HG03342 (cell line): ENCODE measurements around the gene COMMD4.
"Not testable (repeated sequence)": the region's sequence is repeated elsewhere in the genome, so short reads cannot be mapped to it uniquely, and the experiment has no call there.

ENCODE experiments used
- ATAC-seq: cut with Tn5 transposase; IDR thresholded peaks from one replicate; pipeline ENCODE4 v1.9.1; 2021; ENCODE audit warnings: mild to moderate bottlenecking, moderate library complexity; ENCODE audit not compliant: unreplicated experiment

Gene COMMD4

DNA sequence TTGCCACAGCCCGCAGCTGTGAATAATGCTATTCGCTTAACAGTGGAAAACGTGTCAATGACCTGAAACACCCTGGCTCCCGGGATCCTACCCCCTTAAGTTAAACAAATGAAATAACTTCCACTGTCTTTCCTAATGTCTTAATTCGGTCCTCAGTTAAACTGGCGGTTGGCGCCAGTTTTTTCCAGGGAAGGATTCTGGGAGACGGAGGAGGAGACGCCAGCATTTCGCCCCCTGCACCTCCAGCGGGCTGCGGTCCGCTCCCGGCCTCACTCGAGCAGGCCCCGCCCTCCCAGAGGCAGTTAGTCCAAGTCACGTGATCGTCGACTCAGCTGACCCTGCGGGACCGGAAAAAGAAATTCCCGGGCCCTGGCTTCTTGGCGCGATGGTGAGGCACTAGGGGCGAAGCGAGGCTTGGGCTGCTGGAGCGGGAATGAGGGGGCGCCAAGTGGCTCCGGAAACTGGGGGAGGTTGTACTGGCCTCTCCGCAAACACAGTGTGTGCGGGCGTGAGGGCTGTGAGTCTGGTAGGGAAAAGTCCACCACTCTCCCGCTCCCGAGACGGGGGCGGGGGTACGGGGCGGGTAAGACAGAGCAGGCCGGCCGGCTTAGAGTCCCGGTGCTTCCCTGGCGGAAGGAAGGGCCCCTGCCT lies at the start of gene COMMD4:
COMMD4 (plus strand) TSS at position 359 of the 651 bp plus-strand sequence; CDS start at position 386, 27 bp downstream.
- peak; percentile 59 for ATAC-seq

- not testable (repeated sequence) for ATAC-seq
Observed at GRCh38 chr15:75293660-75294059, 42.2 kb upstream of the COMMD4 start.

DNA sequence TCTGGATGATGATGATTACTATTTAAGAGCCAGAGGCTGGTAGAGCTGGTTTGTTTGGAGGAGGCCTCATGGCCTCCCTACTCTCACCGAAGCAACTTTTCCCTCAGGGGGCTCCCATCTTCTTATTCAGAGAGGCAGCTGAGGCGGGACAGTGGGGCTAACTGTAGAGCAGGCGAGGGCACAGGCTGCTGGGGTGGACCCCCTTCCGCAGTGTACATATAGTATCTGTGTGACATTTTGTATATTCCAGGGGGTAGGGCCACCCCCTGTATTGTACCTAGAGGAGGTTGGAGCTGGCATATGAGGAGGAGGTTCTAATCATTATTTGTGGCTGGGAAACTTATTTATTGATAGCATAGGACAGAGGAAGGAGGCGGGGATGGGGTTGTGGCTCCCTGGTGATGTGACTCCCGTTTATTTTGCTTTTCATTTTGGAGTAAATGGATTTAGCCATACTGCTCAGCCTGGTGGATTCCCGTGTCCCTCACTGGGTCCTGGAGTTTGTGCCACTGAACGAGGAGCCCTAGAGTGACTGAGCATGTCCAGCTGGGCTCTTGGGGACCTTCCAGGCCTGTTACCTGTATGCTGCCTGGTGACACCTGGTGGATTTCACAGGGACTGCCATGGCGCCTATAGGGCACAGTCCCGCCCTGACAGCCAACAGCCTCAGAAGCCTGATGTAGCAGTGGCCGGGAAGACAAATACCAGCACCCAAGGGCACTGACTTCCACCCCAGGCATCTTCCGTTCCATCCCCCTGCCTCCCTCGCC lies 37.1 kb upstream of the COMMD4 start:
- ATAC-seq, result not testable (repeated sequence)

DNA sequence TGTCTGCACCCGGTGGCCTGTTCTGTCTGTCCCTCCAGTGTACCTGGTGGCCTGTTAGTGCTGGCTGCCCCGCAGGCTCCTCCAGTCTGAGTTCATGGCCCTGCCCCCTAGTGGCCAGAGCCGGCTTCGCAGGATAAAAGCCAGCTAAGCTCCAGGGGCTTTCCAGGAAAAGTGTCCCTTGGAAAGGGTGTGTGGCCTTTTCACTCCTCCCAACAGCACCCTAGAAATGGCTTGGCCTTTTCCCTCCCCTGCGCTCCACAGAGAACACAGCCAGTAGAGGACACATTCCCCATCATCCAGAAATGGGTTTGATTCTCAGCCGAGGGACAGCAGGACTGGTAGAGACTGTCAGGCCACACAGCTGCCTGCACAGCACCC lies 36.6 kb upstream of the COMMD4 start:
- not testable (repeated sequence) for ATAC-seq

- not testable (repeated sequence) for ATAC-seq
Observed at GRCh38 chr15:75300026-75300425, 35.8 kb upstream of the COMMD4 start.

GRCh38 chr15:75302318-75302717 lies 33.5 kb upstream of the COMMD4 start:
- no peak for ATAC-seq

DNA sequence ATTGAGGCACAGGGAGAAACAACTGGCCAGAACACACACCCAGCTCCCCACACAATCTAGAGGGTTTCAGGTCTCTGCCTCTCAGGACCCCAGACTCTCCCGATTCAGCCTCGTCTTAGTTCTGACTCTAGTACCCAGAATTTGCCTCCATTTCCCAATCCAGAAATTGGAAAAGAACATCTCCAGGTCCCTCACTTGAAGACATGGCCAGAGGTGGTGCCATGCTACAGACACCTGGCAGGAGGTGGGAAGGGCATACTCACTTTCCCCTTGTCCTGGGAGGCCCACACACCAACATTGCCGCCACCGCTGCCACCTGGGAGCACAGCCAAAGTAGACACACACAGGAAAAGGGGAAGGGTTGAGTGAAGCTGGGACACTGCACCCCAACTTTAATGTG lies 33.1 kb upstream of the COMMD4 start:
- not testable (repeated sequence) for ATAC-seq

DNA sequence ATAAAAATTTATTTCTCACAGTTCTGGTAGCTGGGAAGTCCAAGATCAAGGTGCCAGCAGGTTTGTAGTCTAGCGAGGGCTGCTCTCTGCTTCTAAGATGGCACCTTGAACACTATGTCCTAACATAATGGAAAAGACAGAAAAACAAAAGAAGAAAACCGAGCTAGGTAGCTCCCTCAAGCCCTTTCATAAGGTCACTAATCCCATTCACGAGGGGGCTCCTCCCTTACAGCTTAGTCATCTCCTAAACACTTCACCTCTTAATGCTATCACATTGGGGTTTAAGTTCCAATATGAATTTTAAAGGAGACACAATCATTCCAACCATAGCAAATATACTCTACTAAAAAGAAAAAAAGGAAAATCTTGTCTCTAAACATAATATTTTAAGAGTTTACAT lies 29.7 kb upstream of the COMMD4 start:
- ATAC-seq, result no peak

DNA sequence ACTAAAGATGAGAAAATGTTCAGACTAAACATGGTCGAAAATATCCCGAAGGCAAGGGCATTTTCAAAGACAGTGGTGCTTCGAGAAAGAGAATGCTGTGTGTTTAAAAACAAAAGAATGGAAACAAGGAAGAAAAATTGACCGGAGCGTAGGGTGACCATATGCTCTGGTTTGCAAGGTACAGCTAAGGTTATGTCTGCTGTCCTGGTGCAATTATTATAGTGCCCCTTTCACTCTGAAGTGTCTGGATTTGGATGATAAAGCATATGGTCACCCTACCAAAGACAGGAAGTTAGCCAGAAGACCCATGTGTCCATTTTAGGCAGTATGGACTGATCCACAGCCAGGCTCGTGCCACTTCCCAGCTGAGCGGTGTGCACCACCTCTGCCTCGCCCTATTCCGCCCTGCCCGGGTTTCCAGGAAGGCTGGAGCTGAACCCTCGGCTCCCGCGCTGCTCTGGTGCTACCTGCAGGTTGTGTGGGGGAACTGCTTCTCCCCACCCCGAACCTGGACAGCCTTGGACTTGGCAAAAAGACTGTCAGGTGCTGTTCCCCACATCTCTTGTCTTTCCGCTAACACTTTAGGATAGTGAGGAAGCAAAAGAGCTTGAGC lies 28.0 kb upstream of the COMMD4 start:
- no peak for ATAC-seq

GRCh38 chr15:75309711-75310110 lies 26.2 kb upstream of the COMMD4 start:
- no peak for ATAC-seq

DNA sequence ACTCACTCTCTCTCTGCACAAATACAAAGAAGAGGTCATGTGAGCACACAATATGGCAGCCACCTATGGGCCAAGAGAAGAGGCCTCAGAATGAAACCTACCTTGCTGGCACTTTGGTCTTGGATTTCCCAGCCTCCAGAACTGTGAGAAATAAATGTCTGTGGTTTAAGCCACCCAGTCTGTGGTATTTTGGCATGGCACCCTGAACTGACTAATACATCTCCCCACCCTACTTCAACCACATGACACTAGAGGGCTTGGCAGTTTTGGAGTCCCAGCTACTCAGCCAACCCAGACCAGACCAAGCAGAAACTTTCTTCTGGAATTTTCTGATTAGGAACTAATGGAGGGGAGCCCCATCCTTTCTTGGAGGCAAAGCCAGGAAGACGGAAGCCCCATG lies 23.3 kb upstream of the COMMD4 start:
- not testable (repeated sequence) for ATAC-seq

DNA sequence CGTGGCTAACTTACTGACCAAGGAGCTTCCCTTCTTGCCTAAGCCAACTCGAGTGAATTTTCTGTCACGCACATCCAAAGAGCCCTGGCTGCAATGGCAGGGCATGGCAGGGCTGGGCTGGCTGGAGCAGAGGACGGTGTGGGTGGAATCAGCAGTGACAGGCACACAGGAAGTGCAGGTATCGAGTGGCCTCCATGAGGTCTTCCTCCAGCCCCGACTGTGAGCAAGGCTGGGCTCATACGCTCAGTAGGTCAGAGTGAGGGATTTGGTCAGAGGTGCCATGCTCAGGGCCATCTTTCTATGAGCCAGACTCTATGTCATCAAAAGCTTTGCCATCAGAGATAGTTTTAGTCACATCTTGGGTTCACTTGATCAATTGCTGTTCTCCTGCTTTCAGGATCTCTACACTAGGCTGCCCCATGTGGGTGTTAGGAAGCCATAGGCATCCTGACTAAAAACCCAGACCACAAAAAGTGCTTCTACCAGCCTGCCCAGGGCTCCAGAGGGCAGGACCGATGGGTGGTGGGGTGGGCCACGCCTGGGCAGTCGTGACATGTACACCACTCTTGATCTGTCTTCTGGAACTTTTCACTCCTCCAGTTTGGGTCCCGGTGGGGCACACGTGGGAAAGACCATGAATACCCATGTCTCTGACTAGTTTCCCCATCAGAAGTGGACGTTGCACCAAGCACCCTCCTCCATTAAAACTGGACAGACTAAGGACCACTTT lies 22.6 kb upstream of the COMMD4 start:
- no peak for ATAC-seq

DNA sequence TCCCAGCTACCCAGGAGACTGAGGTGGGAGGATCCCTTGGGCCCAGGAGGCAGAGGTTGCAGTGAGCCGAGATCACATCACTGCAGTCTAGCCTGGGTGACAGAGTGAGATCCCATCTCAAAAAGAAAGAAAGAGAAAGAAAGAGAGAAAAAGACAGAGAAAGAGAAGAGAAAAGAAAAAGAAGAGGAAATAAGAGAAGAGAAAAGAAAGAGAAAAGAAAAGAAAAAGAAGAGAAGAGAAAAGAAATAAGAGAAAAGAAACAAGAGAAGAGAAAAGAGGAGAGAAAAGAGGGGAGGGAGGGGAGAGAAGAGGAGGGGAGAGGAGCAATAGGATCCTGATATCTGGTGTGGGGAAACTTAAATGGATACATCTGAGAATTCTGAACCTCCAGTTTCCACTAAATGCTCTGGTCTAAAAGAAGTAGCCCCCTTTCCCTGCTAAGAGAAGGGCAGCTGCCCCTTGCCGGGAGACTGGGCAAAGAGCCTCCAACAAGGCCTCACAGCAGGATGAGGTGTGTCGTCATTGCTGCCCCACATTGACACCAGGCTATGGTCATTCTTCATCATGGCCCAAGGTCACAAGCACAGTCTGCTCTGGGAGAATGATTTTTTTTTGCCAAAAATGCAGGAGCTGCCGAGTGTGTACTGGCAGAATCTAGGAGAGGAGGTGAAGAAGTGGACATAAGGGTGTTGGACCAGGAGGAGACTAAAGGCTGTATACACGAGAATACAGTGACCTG lies 21.1 kb upstream of the COMMD4 start:
- no peak for ATAC-seq

DNA sequence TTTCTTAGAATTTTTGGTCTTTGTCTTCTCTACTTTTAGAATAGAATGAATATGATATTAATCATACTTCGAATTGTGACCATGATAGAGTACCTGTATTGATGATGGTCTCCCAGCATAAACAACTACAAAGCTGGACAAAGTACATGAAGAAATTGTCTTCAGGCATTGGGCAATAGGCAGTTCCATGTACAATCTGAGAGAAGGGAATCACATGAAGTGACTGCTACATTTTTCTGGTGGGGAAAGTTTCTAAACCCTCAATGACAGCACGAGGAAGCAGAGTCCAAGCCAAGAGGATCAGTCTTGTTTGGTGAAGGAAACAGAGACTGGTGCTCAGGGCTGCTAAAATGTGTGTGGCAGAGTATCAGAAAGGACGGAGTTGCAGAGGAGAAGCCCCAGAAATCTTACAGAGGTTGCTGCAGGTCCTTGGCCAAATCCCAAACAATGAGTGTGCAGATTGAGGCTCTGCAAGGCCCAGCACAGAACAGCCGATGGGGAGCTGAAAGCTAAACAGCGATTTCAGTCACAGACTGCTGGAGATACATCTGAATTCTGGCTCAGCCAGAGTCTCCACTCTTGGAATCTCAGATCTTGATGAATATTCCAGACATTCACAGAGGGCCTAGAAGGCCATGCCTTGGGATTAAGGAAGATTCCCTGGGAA lies 16.5 kb upstream of the COMMD4 start:
- not testable (repeated sequence) for ATAC-seq

- no peak for ATAC-seq
Observed at GRCh38 chr15:75321711-75322110, 14.2 kb upstream of the COMMD4 start.

DNA sequence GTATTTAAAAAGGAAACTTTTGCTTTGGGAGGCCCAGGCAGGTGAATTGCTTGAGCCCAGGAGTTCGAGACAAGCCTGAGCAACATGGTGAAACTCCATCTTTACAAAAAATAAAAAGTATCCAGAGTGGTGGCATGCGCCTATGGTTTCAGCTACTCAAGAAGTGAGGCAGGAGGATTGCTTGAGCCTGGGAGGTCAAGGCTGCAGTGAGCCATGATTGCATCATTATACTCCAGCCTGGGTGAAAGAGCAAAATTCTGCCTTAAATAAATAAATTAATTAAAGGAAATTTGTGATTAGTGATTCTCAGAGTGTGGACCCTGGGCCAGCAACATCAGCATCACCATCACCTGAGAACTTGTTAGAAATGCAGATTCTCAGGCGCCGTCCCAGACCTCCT lies 9.9 kb upstream of the COMMD4 start:
- no peak for ATAC-seq

DNA sequence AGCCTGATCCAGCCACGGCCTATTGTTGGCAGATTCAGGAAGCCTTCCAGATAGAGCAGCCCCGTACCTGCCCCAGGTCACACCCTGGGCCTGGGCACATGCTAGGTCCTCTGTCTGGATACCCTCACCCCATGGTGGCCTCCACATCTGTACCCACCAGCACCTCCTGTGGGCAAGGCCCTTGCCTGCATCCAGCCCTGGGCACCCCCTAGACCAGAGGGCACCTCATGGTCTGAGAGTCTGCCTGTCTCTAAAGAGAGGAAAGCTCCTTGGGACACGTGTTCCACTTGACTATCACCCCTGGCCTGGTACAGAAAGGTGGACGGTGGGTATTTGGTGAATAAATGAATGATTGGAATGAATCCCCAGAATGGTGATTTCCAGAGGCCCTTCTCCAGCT lies 8.9 kb upstream of the COMMD4 start:
- no peak for ATAC-seq

DNA sequence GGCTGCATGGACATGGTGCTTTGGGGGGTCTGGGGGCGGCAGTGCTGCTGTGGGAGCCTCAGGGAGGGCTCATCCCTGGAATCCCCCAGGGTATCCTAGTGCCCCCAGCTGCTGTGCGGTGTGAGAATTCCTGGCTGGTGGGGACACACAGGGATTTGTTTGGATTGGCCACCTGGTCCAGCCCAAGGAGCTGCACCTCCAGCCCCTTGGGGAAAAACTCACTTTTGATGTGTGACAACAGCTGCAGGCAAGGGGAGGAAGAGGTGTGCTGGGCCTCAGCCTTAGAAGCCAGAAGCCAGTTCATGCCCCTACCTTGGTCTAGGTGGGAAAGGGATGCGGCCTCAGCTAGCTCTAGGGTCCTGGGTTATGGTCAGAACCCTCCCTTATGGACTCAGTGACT lies 8.4 kb upstream of the COMMD4 start:
- ATAC-seq, result no peak

- no peak for ATAC-seq
Observed at GRCh38 chr15:75328493-75329314, 7.2 kb upstream of the COMMD4 start.
